Measurements from ENCODE around the gene GAPDH.

The GAPDH gene

GRCh38 chr12:6534945-6535696, 804 bp downstream of the GAPDH start (continued):
- no peak for TF ChIP-seq MYNN (tag by site-specific recombination; IDR thresholded peaks at IDR 0.05; ENCODE audit: borderline replicate concordance)
- no peak for TF ChIP-seq ZNF37A (tag by site-specific recombination; IDR thresholded peaks at IDR 0.05)
- peak; percentile 14; the same call in 1 of the 2 replicates for TF ChIP-seq ZNF366 (tag by site-specific recombination; conservative IDR thresholded peaks at IDR 0.05)
- TF ChIP-seq ZNF610 (tag by site-specific recombination; IDR thresholded peaks at IDR 0.05; ENCODE audit: borderline replicate concordance) = no peak
- TF ChIP-seq ZNF148 (tag by site-specific recombination; IDR thresholded peaks at IDR 0.05; ENCODE audit: borderline replicate concordance) = no peak; the same call in 1 of the 2 replicates
- TF ChIP-seq ZNF146 (tag by site-specific recombination; IDR thresholded peaks at IDR 0.05) = 0 out of 2 replicates have a peak, but pooled peaks have one; percentile 2
- TF ChIP-seq MEIS1 (CRISPR knock-in tag; IDR thresholded peaks at IDR 0.05; ENCODE audit: borderline replicate concordance) = no peak
- no peak for TF ChIP-seq ZNF157 (tag by site-specific recombination; IDR thresholded peaks at IDR 0.05)
- no peak for TF ChIP-seq ZNF266 (tag by site-specific recombination; IDR thresholded peaks at IDR 0.05; ENCODE audit: low read depth)
- no peak for TF ChIP-seq ZNF138 (tag by site-specific recombination; IDR thresholded peaks at IDR 0.05; ENCODE audit: borderline replicate concordance)
- TF ChIP-seq PRDM4 (tag by site-specific recombination; IDR thresholded peaks at IDR 0.05) = peak; percentile 70
- TF ChIP-seq, protein P1, sequence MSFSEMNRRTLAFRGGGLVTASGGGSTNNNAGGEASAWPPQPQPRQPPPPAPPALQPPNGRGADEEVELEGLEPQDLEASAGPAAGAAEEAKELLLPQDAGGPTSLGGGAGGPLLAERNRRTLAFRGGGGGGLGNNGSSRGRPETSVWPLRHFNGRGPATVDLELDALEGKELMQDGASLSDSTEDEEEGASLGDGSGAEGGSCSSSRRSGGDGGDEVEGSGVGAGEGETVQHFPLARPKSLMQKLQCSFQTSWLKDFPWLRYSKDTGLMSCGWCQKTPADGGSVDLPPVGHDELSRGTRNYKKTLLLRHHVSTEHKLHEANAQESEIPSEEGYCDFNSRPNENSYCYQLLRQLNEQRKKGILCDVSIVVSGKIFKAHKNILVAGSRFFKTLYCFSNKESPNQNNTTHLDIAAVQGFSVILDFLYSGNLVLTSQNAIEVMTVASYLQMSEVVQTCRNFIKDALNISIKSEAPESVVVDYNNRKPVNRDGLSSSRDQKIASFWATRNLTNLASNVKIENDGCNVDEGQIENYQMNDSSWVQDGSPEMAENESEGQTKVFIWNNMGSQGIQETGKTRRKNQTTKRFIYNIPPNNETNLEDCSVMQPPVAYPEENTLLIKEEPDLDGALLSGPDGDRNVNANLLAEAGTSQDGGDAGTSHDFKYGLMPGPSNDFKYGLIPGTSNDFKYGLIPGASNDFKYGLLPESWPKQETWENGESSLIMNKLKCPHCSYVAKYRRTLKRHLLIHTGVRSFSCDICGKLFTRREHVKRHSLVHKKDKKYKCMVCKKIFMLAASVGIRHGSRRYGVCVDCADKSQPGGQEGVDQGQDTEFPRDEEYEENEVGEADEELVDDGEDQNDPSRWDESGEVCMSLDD (tag by site-specific recombination; IDR thresholded peaks at IDR 0.05) = peak; percentile 92
- 0 out of 2 replicates have a peak, but pooled peaks have one; percentile 0 for TF ChIP-seq ZNF433 (tag by site-specific recombination; IDR thresholded peaks at IDR 0.05; ENCODE audit: low read depth)
- TF ChIP-seq, protein P2, sequence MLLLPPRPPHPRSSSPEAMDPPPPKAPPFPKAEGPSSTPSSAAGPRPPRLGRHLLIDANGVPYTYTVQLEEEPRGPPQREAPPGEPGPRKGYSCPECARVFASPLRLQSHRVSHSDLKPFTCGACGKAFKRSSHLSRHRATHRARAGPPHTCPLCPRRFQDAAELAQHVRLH (tag by site-specific recombination; IDR thresholded peaks at IDR 0.05) = peak; percentile 30; the same call in 1 of the 2 replicates
- no peak for TF ChIP-seq ZNF324 (tag by site-specific recombination; IDR thresholded peaks at IDR 0.05)
- TF ChIP-seq OSR2 (tag by site-specific recombination; IDR thresholded peaks at IDR 0.05) = peak; percentile 50; the same call in 1 of the 2 replicates
- TF ChIP-seq BCL11B (tag by site-specific recombination; IDR thresholded peaks at IDR 0.05; ENCODE audit: low read depth) = no peak; the same call in 1 of the 2 replicates
- TF ChIP-seq ZBTB20 (tag by site-specific recombination; IDR thresholded peaks at IDR 0.05) = peak; percentile 36; the same call in 1 of the 2 replicates
- TF ChIP-seq ZNF623 (tag by site-specific recombination; IDR thresholded peaks at IDR 0.05) = peak; percentile 6; the same call in 1 of the 2 replicates
- no peak for TF ChIP-seq ZNF239 (tag by site-specific recombination; IDR thresholded peaks at IDR 0.05)
- TF ChIP-seq ZFP69B (tag by site-specific recombination; IDR thresholded peaks at IDR 0.05) = no peak
- TF ChIP-seq, protein P3, sequence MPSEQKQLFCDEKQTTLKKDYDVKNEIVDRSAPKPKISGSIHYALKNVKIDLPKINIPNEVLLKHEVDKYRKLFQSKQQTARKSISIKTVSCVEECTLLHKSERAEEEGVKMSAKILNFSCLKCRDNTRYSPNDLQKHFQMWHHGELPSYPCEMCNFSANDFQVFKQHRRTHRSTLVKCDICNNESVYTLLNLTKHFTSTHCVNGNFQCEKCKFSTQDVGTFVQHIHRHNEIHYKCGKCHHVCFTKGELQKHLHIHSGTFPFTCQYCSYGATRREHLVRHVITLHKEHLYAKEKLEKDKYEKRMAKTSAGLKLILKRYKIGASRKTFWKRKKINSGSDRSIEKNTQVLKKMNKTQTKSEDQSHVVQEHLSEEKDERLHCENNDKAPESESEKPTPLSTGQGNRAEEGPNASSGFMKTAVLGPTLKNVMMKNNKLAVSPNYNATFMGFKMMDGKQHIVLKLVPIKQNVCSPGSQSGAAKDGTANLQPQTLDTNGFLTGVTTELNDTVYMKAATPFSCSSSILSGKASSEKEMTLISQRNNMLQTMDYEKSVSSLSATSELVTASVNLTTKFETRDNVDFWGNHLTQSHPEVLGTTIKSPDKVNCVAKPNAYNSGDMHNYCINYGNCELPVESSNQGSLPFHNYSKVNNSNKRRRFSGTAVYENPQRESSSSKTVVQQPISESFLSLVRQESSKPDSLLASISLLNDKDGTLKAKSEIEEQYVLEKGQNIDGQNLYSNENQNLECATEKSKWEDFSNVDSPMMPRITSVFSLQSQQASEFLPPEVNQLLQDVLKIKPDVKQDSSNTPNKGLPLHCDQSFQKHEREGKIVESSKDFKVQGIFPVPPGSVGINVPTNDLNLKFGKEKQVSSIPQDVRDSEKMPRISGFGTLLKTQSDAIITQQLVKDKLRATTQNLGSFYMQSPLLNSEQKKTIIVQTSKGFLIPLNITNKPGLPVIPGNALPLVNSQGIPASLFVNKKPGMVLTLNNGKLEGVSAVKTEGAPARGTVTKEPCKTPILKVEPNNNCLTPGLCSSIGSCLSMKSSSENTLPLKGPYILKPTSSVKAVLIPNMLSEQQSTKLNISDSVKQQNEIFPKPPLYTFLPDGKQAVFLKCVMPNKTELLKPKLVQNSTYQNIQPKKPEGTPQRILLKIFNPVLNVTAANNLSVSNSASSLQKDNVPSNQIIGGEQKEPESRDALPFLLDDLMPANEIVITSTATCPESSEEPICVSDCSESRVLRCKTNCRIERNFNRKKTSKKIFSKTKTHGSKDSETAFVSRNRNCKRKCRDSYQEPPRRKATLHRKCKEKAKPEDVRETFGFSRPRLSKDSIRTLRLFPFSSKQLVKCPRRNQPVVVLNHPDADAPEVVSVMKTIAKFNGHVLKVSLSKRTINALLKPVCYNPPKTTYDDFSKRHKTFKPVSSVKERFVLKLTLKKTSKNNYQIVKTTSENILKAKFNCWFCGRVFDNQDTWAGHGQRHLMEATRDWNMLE (tag by site-specific recombination; conservative IDR thresholded peaks at IDR 0.05; ENCODE audit: low read depth) = no peak
- TF ChIP-seq AEBP2 (tag by site-specific recombination; IDR thresholded peaks at IDR 0.05; ENCODE audit: borderline replicate concordance) = no peak
- peak; percentile 91 for TF ChIP-seq ZIC2 (tag by site-specific recombination; IDR thresholded peaks at IDR 0.05)
